Right cardiac atrium (tissue), 5 donors: ENCODE results near the gene PNPLA8. TPM values are rescaled to one million over a fixed set of nuclear protein-coding genes. Genes with fewer than 3 reads are reported as not detected.

Experiments
- ATAC-seq, 2 donors: fragments of 200-7000 bp; cut with Tn5 transposase; one replicate each; pipeline versions ENCODE4 v1.8.0 to v1.9.1; 2020; ENCODE audit warnings: moderate library complexity in 2 of 2, mild to moderate bottlenecking in 1 of 2
- DNase-seq, 3 donors: peaks; one replicate each; pipeline ENCODE4 v3.0.0-alpha.2; 2020
- H3K27ac ChIP-seq: one replicate; pipeline ENCODE4 v1.5.1; 2013; ENCODE audit warnings: mild to moderate bottlenecking, low read length, control low read depth, moderate library complexity
- H3K27me3 ChIP-seq: one replicate; pipeline ENCODE4 v1.6.1; 2013; ENCODE audit not compliant: control insufficient read depth, insufficient read depth
- H3K4me1 ChIP-seq: one replicate; pipeline ENCODE4 v1.6.1; 2013; ENCODE audit warnings: low read length; ENCODE audit not compliant: control insufficient read depth, insufficient read depth
- H3K4me3 ChIP-seq: one replicate; pipeline ENCODE4 v1.5.1; 2013; ENCODE audit warnings: low read length, control low read depth
- H3K9me3 ChIP-seq: one replicate; pipeline ENCODE4 v1.6.1; 2013; ENCODE audit warnings: low read length; ENCODE audit not compliant: control insufficient read depth
- WGBS: extraction: QIAGEN DNeasy Blood & Tissue Kit; methylation state at CpG from one replicate; pipeline ENCODE4 v1.1.7; 2013; 5-methylcytosine and 5-hydroxymethylcytosine counted together
- intact Hi-C, 4 donors: fragments of 100-400 bp; cut with DNase I; formaldehyde crosslinking; loops; one replicate each; pipeline versions ENCODE4 v1.11.0 to v1.14.0; 2022 to 2023
- polyA plus RNA-seq: library from polyadenylated mRNA; stranded (reverse); fragments of 200-250 nt; gene quantifications from one replicate; pipeline ENCODE4 v1.2.3, GENCODE V29; 2013
- total RNA-seq, 4 donors: library from RNA; stranded (reverse); fragmentation: NEBNext Ultra II Directional; extraction: Animal tissue kit (Norgen Biotek cat#: 25700); gene quantifications; one replicate each; pipeline ENCODE4 v1.2.1, GENCODE V29; 2021
- donor health status: healthy with polysubstance abuse.
- donor health status: DM: no; HTN: yes; CAD: no.
- donor health status: DM: no; HTN: no; CAD: no.
- donor health status: DM: no; HTN: yes; CAD: no; lungs with severe emphysema.
- donor health status: DM: yes; HTN: yes; CAD: no.

Gene PNPLA8
- total and polyA plus RNA-seq, 5 donors, result 22.3 to 37.4 (median 34.0) TPM

DNA sequence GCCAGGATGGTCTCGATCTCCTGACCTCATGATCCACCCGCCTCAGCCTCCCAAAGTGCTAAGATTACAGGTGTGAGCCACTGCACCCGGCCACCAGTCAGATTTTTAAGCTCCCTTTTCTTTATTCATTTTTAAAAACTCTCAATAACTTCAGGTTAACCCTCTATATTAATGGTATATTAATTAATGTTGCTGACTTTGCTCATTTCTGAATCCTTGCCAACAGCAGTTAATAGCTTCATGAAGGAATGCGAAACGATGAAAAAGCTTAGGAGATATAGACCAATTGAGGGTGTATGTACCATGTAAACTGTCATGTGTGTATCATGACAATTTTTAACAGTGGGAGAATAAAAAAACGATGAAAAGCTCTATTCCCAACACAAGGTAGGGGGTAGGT lies 27.5 kb downstream of the PNPLA8 start:
- 80% methylated on average over 6 of the region's 6 CpGs for WGBS

DNA sequence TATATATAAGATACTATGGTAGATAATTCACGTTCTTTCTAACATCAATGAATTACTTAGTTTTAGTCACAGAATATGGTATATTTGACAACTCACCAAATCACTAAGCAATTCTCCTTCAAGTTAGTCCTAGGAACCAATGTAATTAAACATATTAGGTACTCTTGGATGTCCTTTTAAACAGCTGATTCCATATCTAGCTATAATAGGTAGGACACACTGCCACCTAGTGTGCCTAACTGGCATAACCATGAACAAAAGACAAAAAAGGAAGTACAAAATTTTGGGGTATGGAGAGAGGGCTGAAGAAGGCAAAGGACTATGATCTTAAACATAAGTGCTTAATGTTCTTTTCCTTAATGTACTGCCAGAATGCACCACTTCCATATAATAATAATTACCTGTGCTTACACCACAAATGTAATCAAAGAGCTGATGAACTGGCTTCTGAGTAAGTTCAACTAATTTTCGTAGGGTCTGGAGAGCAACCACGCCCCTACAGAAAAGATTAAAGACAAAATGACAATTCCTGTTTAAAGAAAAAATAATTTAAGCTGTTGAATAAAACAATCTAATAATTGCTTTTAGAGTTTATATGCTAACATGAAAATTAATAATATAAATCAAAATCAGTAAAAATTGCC lies 28.7 kb downstream of the PNPLA8 start:
- WGBS, result 90% methylated on average over 3 of the region's 3 CpGs
- intact Hi-C loops, result loop anchor here in 3 of 4 donors (5.0 to 10.0 kb wide), 2 partner anchors 312 to 315 kb away; no protein-coding TSS in a partner anchor
- Histone ChIP-seq H3K4me1 (no peaks in the 10 kb centered on the region), H3K9me3 (no peaks in the 10 kb centered on the region), H3K27ac (no peak overlapping the region), H3K4me3 (no peak overlapping the region), H3K27me3 (no peaks in the 10 kb centered on the region)
- DNase-seq, result no peak
- ATAC-seq, result peak in 1 of 2 donors; percentile 51

More for the DNA sequence above, 27.5 kb downstream of the PNPLA8 start:
- DNase-seq, result no peak
- H3K27me3 ChIP-seq, result no peaks in the 10 kb centered on the region
- no peaks in the 10 kb centered on the region for H3K9me3 ChIP-seq
- intact Hi-C loops, result loop anchor here in 3 of 4 donors (5.0 to 10.0 kb wide), 2 partner anchors 314 to 316 kb away; no protein-coding TSS in a partner anchor
- H3K27ac ChIP-seq, result no peak overlapping the region
- no peak for ATAC-seq
- no peaks in the 10 kb centered on the region for H3K4me1 ChIP-seq
- no peak overlapping the region for H3K4me3 ChIP-seq

DNA sequence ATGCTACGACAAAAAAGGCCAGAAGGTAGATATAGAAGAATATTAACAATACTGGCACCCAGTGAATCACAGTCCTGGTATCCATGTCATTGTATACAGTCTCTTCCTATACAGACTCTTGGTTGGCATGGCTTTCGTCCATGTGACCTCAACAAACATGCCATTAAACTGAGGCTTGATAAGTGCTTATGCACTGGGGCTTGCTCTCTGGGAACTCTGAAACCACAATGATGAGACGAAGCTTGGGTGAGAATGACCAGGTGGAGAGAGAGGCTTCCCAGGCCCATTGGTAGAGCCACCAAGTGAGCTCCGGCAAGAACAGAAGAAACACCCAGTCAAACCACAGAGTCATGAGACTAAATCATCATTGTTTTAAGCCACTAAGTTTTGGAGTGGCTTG lies 33.2 kb downstream of the PNPLA8 start:
- WGBS, result 93% methylated on average over 4 of the region's 4 CpGs

DNA sequence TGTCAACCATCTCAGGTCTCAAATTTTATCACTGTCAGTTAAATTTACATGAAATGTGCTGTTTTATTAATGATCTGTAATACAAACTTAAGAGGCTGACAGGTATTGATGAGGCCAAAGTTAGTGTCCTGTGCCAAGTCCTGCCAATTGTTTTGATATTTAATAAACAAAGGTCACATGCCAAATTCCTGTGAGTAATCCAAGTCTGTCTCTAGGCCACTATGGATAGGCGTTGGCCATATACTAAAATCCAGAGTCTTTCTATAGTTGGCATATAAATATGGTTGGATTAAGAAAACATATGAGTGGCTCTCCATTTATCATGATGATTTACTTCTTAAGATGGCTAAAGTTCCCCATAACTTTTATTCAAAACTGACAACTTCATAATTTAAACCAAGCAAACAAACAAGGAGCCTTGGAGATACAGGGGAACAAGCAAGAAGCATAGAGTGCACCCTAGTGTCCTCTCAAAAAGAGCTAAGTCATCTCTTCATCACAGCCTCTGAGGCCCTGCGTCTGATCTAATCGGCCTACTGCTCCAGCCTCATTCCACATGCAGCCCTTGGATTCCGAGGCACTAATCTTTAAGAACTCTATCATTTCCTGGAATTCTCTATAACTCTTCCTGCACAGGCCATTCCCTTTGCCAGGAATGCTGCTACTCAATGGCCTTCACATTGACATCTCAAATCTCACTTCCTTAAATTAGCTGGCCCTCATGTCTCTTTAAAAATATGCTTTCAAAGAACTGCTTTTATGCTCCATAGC lies 37.0 kb downstream of the PNPLA8 start:
- H3K9me3 ChIP-seq, result no peaks in the 10 kb centered on the region
- WGBS, result 57% methylated on average over 4 of the region's 4 CpGs
- H3K27ac ChIP-seq, result no peak overlapping the region
- peak in 1 of 2 donors; percentile 56 for ATAC-seq
- no peaks in the 10 kb centered on the region for H3K4me1 ChIP-seq
- H3K27me3 ChIP-seq, result no peaks in the 10 kb centered on the region
- no peak overlapping the region for H3K4me3 ChIP-seq
- DNase-seq, result no peak
- intact Hi-C loops, result no loop called here

More for the DNA sequence above, 33.2 kb downstream of the PNPLA8 start:
- DNase-seq, result no peak
- ATAC-seq, result no peak
- intact Hi-C loops, result loop anchor here in 1 of 4 donors (10.0 kb wide), 1 partner anchor 308 kb away; no protein-coding TSS in a partner anchor
- Histone ChIP-seq H3K27ac (no peak overlapping the region), H3K27me3 (no peaks in the 10 kb centered on the region), H3K4me1 (no peaks in the 10 kb centered on the region), H3K9me3 (no peaks in the 10 kb centered on the region), H3K4me3 (no peak overlapping the region)

DNA sequence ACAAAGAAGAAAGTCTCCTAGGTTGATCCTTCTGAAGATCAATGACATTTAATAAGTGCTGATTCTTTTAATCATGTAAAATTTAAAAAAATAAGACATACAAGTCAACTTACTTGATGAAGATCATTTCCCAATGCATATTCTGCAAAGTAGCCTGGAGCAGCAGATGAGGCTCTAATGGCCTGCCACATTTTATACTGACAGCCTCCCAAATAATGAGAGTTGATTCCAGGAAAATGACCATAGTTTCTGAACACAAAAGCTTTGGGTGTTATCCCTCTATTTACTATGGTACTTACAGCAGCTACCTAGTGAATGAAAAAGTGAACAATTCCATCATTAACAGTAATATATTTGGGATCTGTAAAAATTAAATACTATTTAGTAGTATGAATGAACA lies 38.3 kb downstream of the PNPLA8 start:
- intact Hi-C loops, result no loop called here
- Histone ChIP-seq H3K4me3 (no peak overlapping the region), H3K9me3 (no peaks in the 10 kb centered on the region), H3K4me1 (no peaks in the 10 kb centered on the region), H3K27ac (no peak overlapping the region), H3K27me3 (no peaks in the 10 kb centered on the region)
- no peak for DNase-seq
- no peak for ATAC-seq

DNA sequence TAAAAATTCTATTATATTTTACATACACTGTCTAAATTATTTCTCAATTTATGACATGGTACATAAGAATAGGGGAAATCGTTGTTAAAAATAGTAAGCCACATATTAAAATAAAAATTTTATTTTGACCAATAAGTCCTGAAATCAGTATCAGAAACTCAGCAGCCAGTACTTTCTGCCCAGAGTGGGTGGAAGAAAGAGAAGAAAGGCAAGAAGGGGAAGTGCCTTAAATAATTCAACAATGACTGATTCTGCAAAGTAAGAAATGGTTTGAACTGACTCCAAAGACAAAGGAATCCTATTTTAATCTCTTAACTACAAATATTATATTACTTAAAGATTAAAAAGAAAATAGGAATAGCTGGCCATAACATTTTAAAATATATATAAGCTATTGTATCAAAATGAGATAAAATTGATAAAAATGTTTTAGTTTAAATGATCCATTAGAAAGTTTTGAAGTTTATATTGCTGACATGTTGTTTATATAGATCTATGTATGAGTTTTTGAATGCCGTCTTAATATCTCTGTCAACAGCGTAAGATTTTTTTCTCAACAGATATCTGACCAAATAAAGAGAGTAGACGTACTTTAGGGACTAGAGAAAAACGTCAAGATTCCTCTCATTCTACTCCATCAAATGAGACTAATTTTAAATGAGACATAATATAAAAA lies 39.5 kb downstream of the PNPLA8 start:
- intact Hi-C loops, result no loop called here
- no peaks in the 10 kb centered on the region for H3K4me1 ChIP-seq
- H3K27me3 ChIP-seq, result no peaks in the 10 kb centered on the region
- no peak overlapping the region for H3K27ac ChIP-seq
- WGBS, result 85% methylated on average over 5 of the region's 5 CpGs
- no peaks in the 10 kb centered on the region for H3K9me3 ChIP-seq
- no peak for ATAC-seq
- no peak for DNase-seq
- H3K4me3 ChIP-seq, result no peak overlapping the region

DNA sequence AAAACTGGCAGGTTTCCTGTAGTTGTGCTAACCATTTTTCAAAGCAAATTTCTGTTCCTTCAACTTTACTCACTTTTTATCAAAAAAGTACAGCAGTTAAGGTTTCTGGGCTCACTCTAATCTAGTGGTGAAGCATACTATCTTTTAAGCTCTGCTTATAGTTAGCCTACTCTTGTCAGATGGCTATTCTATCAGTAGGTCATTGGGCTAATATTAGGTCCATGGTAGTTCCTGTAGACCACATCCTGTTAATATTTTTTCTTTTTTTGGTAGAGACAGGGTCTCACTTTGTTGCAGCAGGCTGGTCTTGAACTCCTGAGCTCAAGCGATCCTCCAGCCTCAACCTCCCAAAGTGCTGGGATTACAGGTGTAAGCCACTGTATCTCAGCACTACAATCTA lies 41.8 kb downstream of the PNPLA8 start:
- no peaks in the 10 kb centered on the region for H3K9me3 ChIP-seq
- intact Hi-C loops, result no loop called here

DNA sequence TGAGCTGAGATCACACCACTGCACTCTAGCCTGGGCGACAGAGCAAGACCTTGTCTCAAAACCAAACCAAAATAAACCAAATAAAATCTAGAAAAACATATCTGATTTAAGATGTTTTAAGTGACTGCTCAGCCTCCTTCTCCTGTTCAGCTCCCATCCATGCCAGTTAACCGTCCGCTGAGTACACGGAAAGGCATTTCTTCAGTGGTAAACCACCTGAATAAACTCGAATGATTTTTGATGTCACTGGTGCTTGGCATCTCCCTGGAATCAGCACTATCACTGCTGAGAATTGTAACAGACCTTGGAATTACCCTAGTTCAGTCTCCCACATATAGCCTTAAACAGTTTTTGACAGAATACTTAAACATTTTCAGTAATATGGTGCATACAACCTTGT lies 45.6 kb downstream of the PNPLA8 start:
- ATAC-seq, result no peak
- Histone ChIP-seq H3K27me3 (no peaks in the 10 kb centered on the region), H3K4me1 (no peaks in the 10 kb centered on the region), H3K27ac (no peak overlapping the region), H3K4me3 (no peak overlapping the region), H3K9me3 (no peaks in the 10 kb centered on the region)
- WGBS, result 96% methylated on average over 5 of the region's 5 CpGs
- intact Hi-C loops, result no loop called here
- DNase-seq, result no peak

More for the DNA sequence above, 41.8 kb downstream of the PNPLA8 start:
- H3K27ac ChIP-seq, result no peak overlapping the region
- H3K27me3 ChIP-seq, result no peaks in the 10 kb centered on the region
- no peak overlapping the region for H3K4me3 ChIP-seq
- DNase-seq (no peak), ATAC-seq (no peak)
- H3K4me1 ChIP-seq, result no peaks in the 10 kb centered on the region
- 78% methylated on average over 1 of the region's 1 CpG for WGBS

DNA sequence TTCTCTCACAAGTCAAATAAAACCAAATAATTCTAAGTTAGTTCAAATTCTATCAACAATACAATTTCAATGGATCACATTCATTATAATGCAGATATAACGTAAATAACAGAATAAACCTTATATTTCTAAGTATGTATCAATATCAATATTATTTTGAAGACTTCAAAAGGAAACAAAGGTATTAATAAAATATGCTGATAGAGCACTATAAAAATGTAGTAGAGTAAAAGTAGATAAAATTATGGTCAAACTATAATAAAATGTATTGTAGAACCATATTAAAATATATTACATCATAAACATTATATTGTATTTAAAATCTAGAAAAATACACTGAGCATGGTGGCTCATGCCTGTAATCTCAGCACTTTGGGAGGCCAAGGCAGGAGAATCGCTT lies 46.2 kb downstream of the PNPLA8 start:
- no peaks in the 10 kb centered on the region for H3K4me1 ChIP-seq
- intact Hi-C loops, result no loop called here
- H3K4me3 ChIP-seq, result no peak overlapping the region
- H3K9me3 ChIP-seq, result no peaks in the 10 kb centered on the region
- ATAC-seq (no peak), DNase-seq (no peak)
- 98% methylated on average over 2 of the region's 2 CpGs for WGBS
- no peaks in the 10 kb centered on the region for H3K27me3 ChIP-seq
- no peak overlapping the region for H3K27ac ChIP-seq

DNA sequence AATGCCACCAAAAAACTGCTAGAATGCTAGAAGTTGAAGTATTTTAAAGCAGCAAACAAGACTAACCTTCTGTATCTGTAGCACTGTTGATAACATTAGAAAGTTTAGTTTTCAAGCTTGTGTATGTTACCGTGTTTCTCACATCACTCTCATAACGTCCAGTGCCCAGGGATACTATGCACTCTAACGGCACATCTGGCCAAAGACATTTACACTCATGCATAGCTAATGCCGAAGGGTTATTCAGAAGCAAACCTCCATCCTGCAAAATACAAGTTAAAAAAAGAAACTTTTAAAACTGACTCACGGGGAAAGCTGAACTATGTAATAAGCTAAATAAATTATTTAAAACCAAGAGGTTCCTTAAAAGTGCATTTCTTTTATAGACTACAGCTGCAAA lies 46.8 kb downstream of the PNPLA8 start:
- DNase-seq (no peak), ATAC-seq (no peak)
- intact Hi-C loops, result no loop called here
- 94% methylated on average over 5 of the region's 5 CpGs for WGBS
- Histone ChIP-seq H3K4me3 (no peak overlapping the region), H3K4me1 (no peaks in the 10 kb centered on the region), H3K27me3 (no peaks in the 10 kb centered on the region), H3K27ac (no peak overlapping the region), H3K9me3 (no peaks in the 10 kb centered on the region)

DNA sequence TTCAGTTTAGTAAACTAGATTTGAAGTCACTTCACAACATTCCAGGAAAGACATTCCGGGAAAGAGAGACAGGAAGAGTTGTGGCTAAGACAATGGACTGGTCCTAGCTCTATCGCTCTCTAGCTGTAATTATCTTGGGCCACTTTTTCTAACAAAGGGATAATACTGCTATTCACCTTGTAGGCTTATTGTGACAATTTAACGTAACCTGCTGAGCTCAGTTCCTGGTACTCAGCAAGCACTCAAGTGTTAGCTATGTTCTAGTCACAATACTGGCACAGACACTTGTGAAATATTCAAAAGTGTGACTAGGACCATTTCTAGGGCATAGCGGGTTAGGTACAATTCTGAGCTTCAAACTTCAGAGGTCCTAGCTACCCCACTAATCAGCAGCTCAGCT lies 57.7 kb downstream of the PNPLA8 start:
- H3K27ac ChIP-seq, result no peak overlapping the region
- no peaks in the 10 kb centered on the region for H3K9me3 ChIP-seq
- ATAC-seq (no peak), DNase-seq (no peak)
- H3K27me3 ChIP-seq, result no peaks in the 10 kb centered on the region
- no peak overlapping the region for H3K4me3 ChIP-seq
- intact Hi-C loops, result no loop called here
- WGBS, result 59% methylated on average over 4 of the region's 4 CpGs
- H3K4me1 ChIP-seq, result peaks cover 1% of the 10 kb centered on the region
